ENCODE measurements around the gene IRGM.

- TF ChIP-seq CTCF (IDR thresholded peaks at IDR 0.05) = no peak
- no peak for TF ChIP-seq POLR2A (IDR thresholded peaks at IDR 0.05)
Observed at GRCh38 chr5:150836703-150837102, 9.6 kb upstream of the IRGM start.

Measured in gastroesophageal sphincter (tissue), 3 donors.